GM12801 (cell line): ENCODE data around the gene RSPO4.

Experiments used
- CTCF ChIP-seq: IDR thresholded peaks from one replicate; pipeline ENCODE4 v1.5.1; 2011; ENCODE audit warnings: control low read depth; ENCODE audit not compliant: insufficient read length; ENCODE audit errors: extremely low read depth

Gene RSPO4

DNA sequence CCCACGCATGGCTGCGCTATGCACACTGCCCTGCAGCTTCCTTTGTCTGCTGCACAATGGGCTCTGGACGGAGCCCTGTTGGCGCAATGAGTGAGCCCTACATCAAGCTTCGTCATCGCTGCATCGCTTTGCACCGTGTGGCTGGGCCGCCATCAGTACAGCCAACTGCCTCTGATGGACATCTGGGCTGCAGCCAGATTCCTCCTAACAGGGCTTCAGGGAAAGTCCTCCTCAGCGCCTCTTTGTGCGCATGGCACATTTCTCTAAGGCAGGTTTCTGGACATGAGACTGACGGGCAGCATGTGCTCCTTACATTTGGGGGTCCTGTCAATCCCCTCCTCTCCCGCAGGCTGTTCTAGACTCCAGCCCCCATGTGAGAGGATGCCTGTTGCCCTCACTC, 56.3 kb downstream of the RSPO4 start:
- no peak for TF ChIP-seq CTCF

DNA sequence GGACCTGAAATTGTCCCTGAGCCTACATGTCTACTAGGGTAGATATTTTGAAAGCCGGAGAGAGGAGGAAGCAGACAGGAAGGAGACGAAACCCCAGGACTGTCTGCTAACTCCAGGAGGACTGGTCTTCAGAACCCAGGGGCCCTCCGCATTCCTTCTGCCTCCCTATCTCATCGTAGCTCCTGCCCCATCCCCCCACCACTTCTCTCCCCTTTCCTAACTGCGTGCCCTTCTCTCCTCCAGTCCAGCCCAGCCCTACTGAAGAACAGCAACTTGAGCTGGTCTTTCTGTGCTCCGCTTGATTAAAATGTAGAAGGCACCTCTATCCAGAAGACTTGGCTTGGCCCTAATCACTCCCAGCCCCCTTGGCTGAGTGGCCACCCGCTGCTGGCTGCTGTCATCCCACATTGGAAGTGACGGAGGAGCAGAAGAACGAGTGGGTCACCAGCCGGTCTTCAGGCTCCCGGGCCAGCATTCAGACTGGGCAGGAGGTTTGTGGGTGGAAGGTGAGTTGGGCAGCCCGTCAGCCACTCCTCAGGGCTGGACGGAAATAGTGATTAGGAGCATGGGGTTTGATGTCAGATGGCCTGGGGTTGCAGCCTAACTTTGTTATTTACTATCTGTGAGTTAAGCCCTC, 57.2 kb downstream of the RSPO4 start:
- no peak for TF ChIP-seq CTCF

GRCh38 chr20:944148-944547, 58.0 kb downstream of the RSPO4 start:
- no peak for TF ChIP-seq CTCF

DNA sequence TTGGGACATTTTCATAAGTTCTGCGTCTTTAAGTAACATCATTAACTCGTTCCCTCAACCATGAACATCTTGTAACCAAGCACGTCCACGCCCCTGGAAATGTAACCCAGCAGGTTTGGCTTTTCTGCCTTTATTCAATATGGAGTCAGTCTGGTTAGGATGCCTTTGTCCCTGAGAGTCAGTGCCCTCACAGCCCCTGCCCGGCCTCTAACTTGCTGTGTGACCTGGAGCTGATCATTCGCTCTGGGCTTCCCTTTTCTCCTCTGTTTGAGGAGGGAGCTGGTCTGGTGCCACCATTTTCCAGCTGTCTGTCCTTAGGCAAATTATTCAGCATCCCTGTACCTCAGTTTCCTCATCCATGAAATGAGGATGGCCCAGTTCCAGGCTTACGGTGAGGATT, 59.5 kb downstream of the RSPO4 start:
- TF ChIP-seq CTCF: no peak

DNA sequence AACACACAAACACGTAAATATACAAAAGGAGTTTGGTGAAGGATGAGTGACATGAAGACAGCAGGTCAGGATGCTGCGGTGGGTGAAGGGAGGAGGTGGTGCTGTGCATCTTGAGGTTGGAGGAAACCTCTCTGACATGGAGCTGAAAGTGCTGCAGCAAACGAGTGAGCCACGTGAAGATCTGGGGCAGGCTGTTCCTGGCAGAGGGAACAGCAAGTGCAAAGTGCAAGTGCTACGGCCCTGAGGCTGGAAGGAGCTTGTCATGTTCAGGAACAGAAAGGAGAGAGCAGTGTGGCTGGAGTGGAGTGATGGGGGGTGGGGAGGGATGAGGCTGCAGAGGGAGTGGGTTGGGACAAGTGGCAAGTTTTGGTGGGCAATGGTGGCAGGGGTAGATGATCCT, 61.2 kb downstream of the RSPO4 start:
- no peak for TF ChIP-seq CTCF

DNA sequence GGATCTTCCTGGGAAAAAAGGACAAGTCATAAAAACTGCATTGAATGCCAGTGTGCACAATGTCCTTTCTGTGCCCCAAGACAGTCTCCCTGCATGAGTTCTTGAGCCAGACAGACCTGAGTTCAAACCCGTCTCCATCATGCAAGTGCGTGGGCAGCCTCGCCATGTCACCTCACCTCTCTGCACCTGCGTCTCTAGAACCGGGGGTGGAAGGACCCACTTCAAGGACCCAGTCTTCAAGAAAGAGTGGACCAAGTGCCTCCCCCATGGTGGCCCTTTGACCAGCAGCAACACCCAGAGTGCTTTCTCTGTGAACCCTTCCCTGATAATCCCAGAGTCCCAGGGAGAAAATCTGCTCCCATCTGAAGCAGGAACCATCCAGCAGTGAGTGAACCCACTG, 62.5 kb downstream of the RSPO4 start:
- no peak for TF ChIP-seq CTCF

GRCh38 chr20:934186-934840, 67.8 kb downstream of the RSPO4 start:
- TF ChIP-seq CTCF: no peak
